Peyer's patch (tissue), 4 donors: ENCODE results near the gene GZF1.

Experiments used
- CTCF ChIP-seq, 6 experiments: fragments of 450-650 bp in 4 of 6; fragments of 200-600 bp in 2 of 6; sonication (generic) in 1 of 6; IDR thresholded peaks; one replicate each; pipeline ENCODE4 v1.5.1; 2017 to 2019; ENCODE audit warnings: antibody characterized with exemption in 6 of 6, mild to moderate bottlenecking in 3 of 6, moderate library complexity in 1 of 6
- POLR2A ChIP-seq, 2 donors: fragments of 450-650 bp; IDR thresholded peaks; one replicate each; pipeline ENCODE4 v1.5.1; 2017; ENCODE audit warnings: antibody characterized with exemption in 2 of 2, mild to moderate bottlenecking in 2 of 2, moderate library complexity in 2 of 2

GRCh38 chr20:23340524-23340923 lies 21.5 kb upstream of the GZF1 start:
- TF ChIP-seq POLR2A (IDR thresholded peaks at IDR 0.05) (no peak), CTCF (IDR thresholded peaks at IDR 0.05) (peak in 4 of 6 experiments; percentile 41 to 54 (median 48))
